Stimulated activated CD8-positive, alpha-beta memory T cell treated with anti-CD3 and anti-CD28 coated beads, Interleukin-2, amount 100 ng/mL, for 1 hour (primary cell): ENCODE results near the gene SMCR8.
"Not testable (repeated sequence)": the region's sequence is repeated elsewhere in the genome, so short reads cannot be mapped to it uniquely, and the experiment has no call there.

ENCODE experiments used
- DNase-seq, 2 donors: peaks; one replicate each; pipeline ENCODE4 v3.0.0-alpha.2; 2020; ENCODE audit warnings: low read depth in 2 of 2

The SMCR8 gene

GRCh38 chr17:18361837-18362697, 47.0 kb downstream of the SMCR8 start:
- no peak for DNase-seq

- DNase-seq, result no peak
These were observed 47.6 kb downstream of the SMCR8 start for GRCh38 chr17:18362698-18363100.

GRCh38 chr17:18363101-18364049, 48.3 kb downstream of the SMCR8 start, which contains the start of gene SHMT1:
TSS of gene SHMT1 (minus strand) at chr17:18363550. CDS start at chr17:18355981, 7,569 bp downstream.
- peak; percentile 78 to 81 for DNase-seq

GRCh38 chr17:18364166-18364565, 49.1 kb downstream of the SMCR8 start:
- DNase-seq, result no peak

GRCh38 chr17:18368946-18369345, 53.9 kb downstream of the SMCR8 start:
- DNase-seq, result no peak

- no peak for DNase-seq
These were observed 55.7 kb downstream of the SMCR8 start for GRCh38 chr17:18370761-18371160.

GRCh38 chr17:18371455-18371854, 56.4 kb downstream of the SMCR8 start:
- DNase-seq, result no peak

GRCh38 chr17:18373181-18373580, 58.1 kb downstream of the SMCR8 start:
- DNase-seq, result not testable (repeated sequence)

- no peak for DNase-seq
These were observed 59.1 kb downstream of the SMCR8 start for GRCh38 chr17:18374216-18374615.
